ENCODE data around the gene HOXA6.

Gene HOXA6

GRCh38 chr7:27152816-27153442 is 5.4 kb upstream of the HOXA6 start:
- no peak overlapping the region for H3K27ac ChIP-seq
- H3K4me3 ChIP-seq, result peak overlapping the region in 3 of 10 experiments; percentile 9 to 52 (median 51); a peak in 1 of 20 replicates
- H3K9ac ChIP-seq, result no peak overlapping the region

GRCh38 chr7:27151931-27152815 is 4.6 kb upstream of the HOXA6 start, which contains the start of gene HOXA3:
Gene HOXA3 (minus strand): TSS chr7:27152583. CDS start chr7:27110640, 41,943 bp downstream.
- H3K27ac ChIP-seq, result no peak within 1 kb of the TSS
- H4K20me1 ChIP-seq, result peaks cover 0 to 63% (median 41%) of the 10 kb centered on the region in 11 experiments; a peak in 16 of 22 replicates
- peaks cover 100% of the 10 kb centered on the region in 11 experiments for H3K27me3 ChIP-seq
- H3K4me3 ChIP-seq, result peak within 1 kb of the TSS; percentile 40 to 60 (median 52)
- H3K36me3 ChIP-seq, result no peaks in the 10 kb centered on the region
- H3K4me1 ChIP-seq, result peaks cover 11 to 26% (median 20%) of the 10 kb centered on the region in 10 experiments
- peak within 1 kb of the TSS; percentile 79 to 95 (median 85) for H3K4me2 ChIP-seq
- H3K9me3 ChIP-seq (replicated peaks in 1 of 11), result peaks cover 33 to 52% (median 46%) of the 10 kb centered on the region in 11 experiments
- H3K9ac ChIP-seq, result no peak within 1 kb of the TSS
- no peak for TF ChIP-seq Cebpa-rat (IDR thresholded peaks at IDR 0.05)

More at GRCh38 chr7:27152816-27153442, 5.4 kb upstream of the HOXA6 start:
- Histone ChIP-seq H4K20me1 (peaks cover 0 to 71% (median 49%) of the 10 kb centered on the region in 11 experiments; a peak in 16 of 22 replicates), H3K9me3 (replicated peaks in 1 of 11) (peaks cover 31 to 52% (median 46%) of the 10 kb centered on the region in 11 experiments), H3K4me1 (peaks cover 11 to 26% (median 20%) of the 10 kb centered on the region in 10 experiments), H3K4me2 (peak overlapping the region in 6 of 11 experiments; percentile 82 to 95 (median 87); a peak in 7 of 22 replicates), H3K27me3 (peaks cover 100% of the 10 kb centered on the region in 11 experiments), H3K36me3 (no peaks in the 10 kb centered on the region)
- TF ChIP-seq Cebpa-rat (IDR thresholded peaks at IDR 0.05), result no peak

- H3K9ac ChIP-seq, result 0 out of 22 replicates have a peak overlapping the region, but pooled peaks of 2 of the 11 experiments have one; percentile 20 to 21
- TF ChIP-seq Cebpa-rat (IDR thresholded peaks at IDR 0.05), result no peak
- H3K27ac ChIP-seq, result no peak overlapping the region
- peaks cover 11 to 26% (median 20%) of the 10 kb centered on the region in 10 experiments for H3K4me1 ChIP-seq
- H3K9me3 ChIP-seq (replicated peaks in 1 of 11), result peaks cover 39 to 52% (median 47%) of the 10 kb centered on the region in 11 experiments
- peaks cover 100% of the 10 kb centered on the region in 11 experiments for H3K27me3 ChIP-seq
- H3K4me2 ChIP-seq, result peak overlapping the region; percentile 79 to 95 (median 85)
- peaks cover 0 to 58% (median 40%) of the 10 kb centered on the region in 11 experiments; a peak in 16 of 22 replicates for H4K20me1 ChIP-seq
- peak overlapping the region; percentile 40 to 60 (median 52) for H3K4me3 ChIP-seq
- H3K36me3 ChIP-seq, result no peaks in the 10 kb centered on the region
Measured at GRCh38 chr7:27151341-27151930, 3.9 kb upstream of the HOXA6 start.

GRCh38 chr7:27150568-27151340 is 3.2 kb upstream of the HOXA6 start:
- Histone ChIP-seq H3K36me3 (peaks cover 0 to 2% (median 0%) of the 10 kb centered on the region in 11 experiments; a peak in 1 of 22 replicates), H4K20me1 (peaks cover 0 to 52% (median 39%) of the 10 kb centered on the region in 11 experiments; a peak in 16 of 22 replicates), H3K9ac (0 out of 22 replicates have a peak overlapping the region, but pooled peaks of 2 of the 11 experiments have one; percentile 20 to 21), H3K4me2 (peak overlapping the region; percentile 79 to 95 (median 85)), H3K27ac (no peak overlapping the region), H3K27me3 (peaks cover 100% of the 10 kb centered on the region in 11 experiments), H3K4me3 (peak overlapping the region; percentile 40 to 60 (median 52)), H3K4me1 (peaks cover 11 to 26% (median 20%) of the 10 kb centered on the region in 10 experiments), H3K9me3 (replicated peaks in 1 of 11) (peaks cover 39 to 52% (median 47%) of the 10 kb centered on the region in 11 experiments)
- no peak for TF ChIP-seq Cebpa-rat (IDR thresholded peaks at IDR 0.05)

GRCh38 chr7:27149842-27150567 is 2.4 kb upstream of the HOXA6 start:
- H3K9me3 ChIP-seq (replicated peaks in 1 of 11), result peaks cover 40 to 52% (median 47%) of the 10 kb centered on the region in 11 experiments
- peak overlapping the region; percentile 79 to 95 (median 85) for H3K4me2 ChIP-seq
- TF ChIP-seq Cebpa-rat (IDR thresholded peaks at IDR 0.05), result no peak
- peaks cover 11 to 26% (median 20%) of the 10 kb centered on the region in 10 experiments for H3K4me1 ChIP-seq
- peaks cover 0 to 7% (median 0%) of the 10 kb centered on the region in 11 experiments; a peak in 3 of 22 replicates for H3K36me3 ChIP-seq
- no peak overlapping the region for H3K9ac ChIP-seq
- peaks cover 100% of the 10 kb centered on the region in 11 experiments for H3K27me3 ChIP-seq
- H3K27ac ChIP-seq, result no peak overlapping the region
- H3K4me3 ChIP-seq, result peak overlapping the region in 9 of 10 experiments; percentile 40 to 60 (median 52); a peak in 16 of 20 replicates
- peaks cover 0 to 45% (median 33%) of the 10 kb centered on the region in 11 experiments; a peak in 16 of 22 replicates for H4K20me1 ChIP-seq

- H4K20me1 ChIP-seq, result peaks cover 0 to 34% (median 23%) of the 10 kb centered on the region in 11 experiments; a peak in 16 of 22 replicates
- peak overlapping the region in 2 of 10 experiments; percentile 14 to 16; a peak in 2 of 20 replicates for H3K4me3 ChIP-seq
- peaks cover 11 to 26% (median 20%) of the 10 kb centered on the region in 10 experiments for H3K4me1 ChIP-seq
- peaks cover 0 to 14% (median 0%) of the 10 kb centered on the region in 11 experiments; a peak in 3 of 22 replicates for H3K36me3 ChIP-seq
- TF ChIP-seq Cebpa-rat (IDR thresholded peaks at IDR 0.05), result no peak
- H3K27ac ChIP-seq, result no peak overlapping the region
- no peak overlapping the region for H3K9ac ChIP-seq
- H3K27me3 ChIP-seq, result peaks cover 100% of the 10 kb centered on the region in 11 experiments
- peaks cover 46 to 55% (median 51%) of the 10 kb centered on the region in 11 experiments for H3K9me3 ChIP-seq (replicated peaks in 1 of 11)
- peak overlapping the region in 3 of 11 experiments; percentile 18 to 27 (median 20); a peak in 3 of 22 replicates for H3K4me2 ChIP-seq
Measured at GRCh38 chr7:27148756-27149641, 1.4 kb upstream of the HOXA6 start.
